ELR (cell line): ENCODE data around the gene CFAP299.

Source experiments
- DNase-seq: peaks from one replicate; pipeline ENCODE4 v3.0.0-alpha.2; 2015; ENCODE audit warnings: low read depth

CFAP299 gene

DNA sequence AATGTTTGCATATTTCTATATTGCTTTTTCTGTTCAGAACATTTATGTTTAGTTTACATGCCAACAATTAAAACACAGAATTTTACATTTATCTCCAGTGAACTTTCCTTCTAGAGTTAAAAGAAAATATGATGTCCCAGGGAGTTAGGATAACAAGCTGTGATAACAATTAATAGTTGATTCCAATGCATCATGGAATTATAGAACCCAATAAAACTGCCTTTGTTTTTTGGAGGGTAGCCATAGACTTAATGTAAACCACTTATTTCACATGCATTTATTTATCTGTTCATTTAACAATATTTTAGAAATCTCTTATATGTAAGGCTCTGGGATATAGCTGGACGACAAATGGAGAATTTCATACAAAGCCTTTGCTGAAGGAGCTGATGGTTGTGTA lies 180.0 kb downstream of the CFAP299 start:
- no peak for DNase-seq

DNA sequence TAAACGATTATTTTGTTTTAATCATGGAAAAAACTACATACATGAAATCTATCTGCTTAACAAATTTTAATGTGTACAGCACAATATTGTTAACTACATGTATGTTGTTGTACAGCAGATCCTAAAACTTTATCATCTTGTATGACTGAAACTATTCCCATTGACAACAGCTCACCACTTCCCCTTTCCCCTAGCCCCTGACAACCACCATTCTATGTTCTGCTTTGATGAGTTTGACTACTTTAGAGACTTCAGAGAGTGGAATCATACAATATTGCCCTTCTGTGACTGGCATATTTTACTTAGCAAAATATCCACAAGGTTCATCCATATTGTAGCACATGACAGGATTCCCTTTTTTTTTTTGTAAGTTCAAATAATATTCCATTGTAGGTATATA lies 185.9 kb downstream of the CFAP299 start:
- DNase-seq, result no peak

- no peak for DNase-seq
These were observed 191.2 kb downstream of the CFAP299 start for GRCh38 chr4:80526697-80527096.

DNA sequence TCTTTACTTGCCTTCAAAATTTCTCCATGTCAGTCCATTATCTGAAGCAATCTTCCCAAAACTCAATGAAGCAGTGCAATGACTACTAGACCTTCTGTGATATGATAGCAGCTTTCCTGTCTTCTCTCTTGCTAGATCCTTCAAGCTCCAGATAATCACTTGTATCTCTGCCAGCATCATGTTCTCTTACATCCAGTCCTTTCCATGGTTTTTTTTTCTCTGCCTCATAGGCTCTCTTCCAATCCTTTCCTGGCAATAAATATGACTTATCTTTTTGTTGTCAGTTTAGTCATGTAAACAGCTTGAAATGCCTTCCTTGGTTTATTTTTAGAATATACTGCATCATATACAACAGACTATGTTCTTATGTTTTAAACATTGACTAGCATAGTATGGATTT lies 193.5 kb downstream of the CFAP299 start:
- DNase-seq, result peak; percentile 1

DNA sequence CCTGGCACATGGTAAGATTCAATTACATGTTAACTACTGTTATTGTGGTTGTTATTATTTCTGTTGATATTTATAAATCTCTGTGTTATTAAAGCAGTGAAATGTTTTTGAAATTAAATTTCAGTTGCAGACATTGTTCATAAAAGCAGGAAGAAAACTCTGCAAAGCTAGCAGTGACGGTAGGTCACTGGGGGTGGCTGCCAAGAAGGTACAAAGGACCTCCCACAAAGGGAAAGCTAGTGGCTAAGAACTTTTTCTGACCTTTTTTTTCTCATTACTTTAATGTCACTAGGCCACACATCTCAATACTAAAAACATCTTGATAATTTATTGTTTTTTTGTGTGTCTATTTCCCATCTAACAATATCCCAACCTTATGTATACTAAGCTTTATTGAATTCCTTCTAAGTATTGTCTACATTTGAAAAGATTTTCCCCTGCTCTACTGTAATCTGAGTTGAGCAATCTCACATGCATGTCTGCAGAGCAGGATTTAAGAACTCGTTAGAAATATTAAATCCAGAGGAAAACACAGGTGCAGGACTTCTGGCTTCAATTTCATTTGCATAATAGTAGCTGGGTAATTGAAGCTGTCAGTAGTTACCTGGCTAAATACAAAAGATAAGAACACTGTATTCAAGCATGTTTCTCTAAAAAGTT lies 197.3 kb downstream of the CFAP299 start:
- no peak for DNase-seq

GRCh38 chr4:80535551-80535950 lies 200.0 kb downstream of the CFAP299 start:
- DNase-seq, result no peak

GRCh38 chr4:80538276-80538926 lies 202.9 kb downstream of the CFAP299 start:
- DNase-seq, result peak; percentile 70

GRCh38 chr4:80539190-80539589 lies 203.7 kb downstream of the CFAP299 start:
- DNase-seq, result no peak

GRCh38 chr4:80540349-80540748 lies 204.8 kb downstream of the CFAP299 start:
- DNase-seq, result no peak

DNA sequence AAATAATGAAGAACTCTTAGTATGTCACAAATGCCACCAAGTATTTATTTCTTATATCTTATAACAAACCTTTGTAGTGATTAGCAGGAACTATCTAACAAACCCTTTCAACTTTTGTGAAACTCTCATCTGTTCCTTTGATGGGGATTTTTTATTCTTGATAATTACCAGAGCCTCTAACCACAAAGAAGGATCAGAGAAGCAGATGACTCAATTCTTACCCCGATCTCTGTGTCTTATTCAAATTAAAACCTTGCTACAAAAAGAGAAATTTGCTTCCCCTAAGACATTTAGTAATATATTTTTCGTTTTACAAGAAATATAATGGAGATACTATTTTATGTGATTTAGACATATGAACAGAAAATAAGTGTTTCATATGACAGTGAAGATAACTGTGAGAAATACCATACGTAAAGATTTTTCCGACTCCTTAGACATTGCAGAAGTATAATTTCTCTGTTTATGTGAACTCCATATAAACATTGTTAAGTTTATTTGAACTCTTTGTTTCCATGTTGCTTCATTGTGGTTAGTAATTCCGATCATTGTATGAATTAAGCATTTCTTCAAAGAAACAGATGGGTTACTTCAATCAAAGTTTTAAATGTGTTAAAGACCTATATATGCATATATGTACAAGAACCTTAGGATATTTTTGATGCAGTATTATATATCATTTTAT lies 205.4 kb downstream of the CFAP299 start:
- DNase-seq, result peak; percentile 2

DNA sequence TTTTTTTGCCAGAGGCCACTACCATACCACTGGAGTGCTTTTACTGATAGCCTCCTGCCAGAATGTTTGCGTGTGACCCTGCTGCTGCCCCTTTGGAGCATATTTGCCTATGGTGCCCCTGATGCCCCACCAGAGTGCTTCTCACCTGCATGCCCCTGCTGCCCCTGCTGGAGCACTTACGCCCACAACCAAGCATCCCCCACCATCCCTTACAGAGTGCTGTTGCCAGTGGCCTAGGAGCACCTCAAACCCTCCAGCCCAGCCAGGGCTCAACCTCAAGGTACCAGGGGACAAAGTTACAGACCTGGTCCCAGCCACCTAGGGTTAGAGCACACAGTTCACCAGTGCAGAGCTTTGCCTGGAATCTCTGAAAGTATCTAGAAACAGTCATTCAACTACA lies 207.2 kb downstream of the CFAP299 start:
- DNase-seq, result no peak

DNA sequence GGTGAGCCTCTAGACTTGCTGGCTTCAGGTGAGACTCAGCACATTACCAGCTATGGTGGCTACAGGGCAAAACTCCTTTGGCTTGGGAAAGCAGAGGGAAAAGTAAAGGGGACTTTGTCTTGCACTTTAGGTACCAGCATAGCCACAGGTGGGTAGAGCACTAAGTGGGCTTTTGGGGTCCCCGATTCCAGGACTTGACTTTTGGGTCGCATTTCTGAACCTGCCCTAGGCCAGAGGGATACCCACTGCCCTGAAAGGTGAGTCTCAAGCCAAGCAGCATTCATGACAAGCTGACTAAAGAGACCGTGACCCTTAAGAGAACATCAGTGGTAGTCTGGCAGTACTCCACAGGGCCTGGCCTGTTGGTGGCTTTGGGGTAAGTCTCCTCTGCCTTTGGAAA lies 224.8 kb downstream of the CFAP299 start:
- DNase-seq, result no peak

DNA sequence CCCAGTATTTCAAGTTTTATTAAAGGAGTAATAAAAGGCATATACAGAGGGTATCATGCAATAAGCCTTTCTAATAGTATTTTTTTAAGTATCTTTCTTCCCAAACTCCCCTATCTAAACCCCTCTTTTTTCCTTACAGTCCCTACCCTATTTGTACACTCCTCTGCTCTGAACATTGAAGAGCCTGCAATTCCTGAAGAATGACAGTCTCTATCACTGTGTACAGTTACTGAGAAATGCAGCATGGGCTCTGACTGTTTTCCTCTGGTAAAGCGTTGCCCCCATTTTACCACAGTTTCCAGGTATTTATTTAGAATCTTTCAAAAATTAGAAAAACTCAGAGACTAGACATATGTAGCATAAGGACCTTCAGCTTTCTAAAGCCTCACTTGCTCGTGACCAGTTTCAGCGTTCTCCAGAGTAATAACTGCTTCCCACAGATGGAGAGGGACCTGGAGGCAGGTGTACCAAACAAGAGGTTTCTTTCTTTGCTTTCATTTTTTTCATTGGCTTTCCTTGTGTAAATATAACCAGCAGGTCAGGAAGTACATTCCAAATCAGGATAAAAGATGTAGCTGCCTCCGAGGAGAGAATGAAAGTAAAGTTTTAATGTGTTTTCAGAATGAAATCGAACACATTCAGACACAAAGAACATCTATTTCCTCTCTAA lies 230.8 kb downstream of the CFAP299 start:
- peak; percentile 14 for DNase-seq

GRCh38 chr4:80568891-80569290 lies 233.4 kb downstream of the CFAP299 start:
- DNase-seq, result no peak

- DNase-seq, result no peak
These were observed 241.3 kb downstream of the CFAP299 start for GRCh38 chr4:80576796-80577195.

DNA sequence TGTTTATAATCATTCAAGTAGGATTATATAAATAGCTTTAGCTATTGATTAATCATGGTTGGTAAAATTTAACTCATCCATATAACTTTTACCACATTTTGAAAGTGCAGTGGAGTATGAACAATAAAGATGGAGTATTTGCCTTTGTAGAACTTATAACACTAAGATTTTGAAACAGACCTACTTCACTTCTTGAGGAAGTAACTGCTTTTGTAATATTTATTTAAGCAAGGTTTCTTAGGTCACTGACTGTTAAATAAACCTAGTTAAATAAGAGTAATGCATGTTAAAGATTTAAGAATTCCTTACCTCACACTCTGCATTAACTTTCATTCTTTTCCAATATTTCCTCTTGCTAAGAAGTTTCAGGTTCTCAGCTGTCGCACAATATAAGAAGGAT lies 242.5 kb downstream of the CFAP299 start:
- DNase-seq, result no peak

GRCh38 chr4:80585542-80585941 lies 250.0 kb downstream of the CFAP299 start:
- no peak for DNase-seq

- DNase-seq, result no peak
These were observed 251.2 kb downstream of the CFAP299 start for GRCh38 chr4:80586716-80587115.

GRCh38 chr4:80587871-80588385 lies 252.4 kb downstream of the CFAP299 start:
- no peak for DNase-seq

DNA sequence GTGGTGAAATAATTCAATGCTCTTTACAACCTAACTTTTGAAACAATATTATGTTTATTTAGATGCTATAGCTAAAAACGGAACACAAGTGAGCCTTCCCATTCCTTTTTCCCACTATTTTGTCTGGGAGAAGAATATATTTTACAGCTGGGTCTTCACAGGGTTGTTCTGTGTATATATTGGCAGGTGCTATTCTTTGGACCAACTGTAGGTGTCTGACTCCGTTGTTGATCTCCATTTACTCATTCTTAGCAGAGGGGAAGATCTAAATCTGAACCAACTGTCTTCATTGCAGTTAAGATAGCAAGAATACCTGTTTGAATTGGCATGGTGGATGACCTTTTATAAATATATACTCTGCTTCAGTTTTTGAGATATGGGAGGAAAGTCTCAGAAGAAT lies 257.4 kb downstream of the CFAP299 start:
- DNase-seq, result peak; percentile 11

DNA sequence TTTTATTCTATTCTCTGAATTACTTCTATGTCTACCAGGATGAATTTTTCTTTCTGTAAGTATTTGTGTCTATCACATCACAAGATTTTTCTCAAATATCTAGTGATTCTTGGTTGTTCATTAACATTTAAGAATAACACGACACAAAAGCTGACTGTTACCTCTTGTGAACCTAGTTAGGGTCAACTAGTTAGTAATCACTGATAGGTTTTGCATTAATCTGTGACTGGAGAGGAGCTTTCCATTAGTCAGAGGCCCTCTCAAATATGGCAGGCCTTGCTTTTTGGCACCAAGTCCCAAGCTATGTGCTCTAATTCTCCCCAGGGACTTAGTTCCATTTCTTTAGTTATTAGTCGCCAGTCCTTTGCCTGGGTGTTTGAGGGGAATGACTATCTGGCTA lies 259.2 kb downstream of the CFAP299 start:
- no peak for DNase-seq

- no peak for DNase-seq
These were observed 272.9 kb downstream of the CFAP299 start for GRCh38 chr4:80608281-80608980.
